Parathyroid adenoma (tissue), 2 donors: Measurements from ENCODE around the gene GLCE.

Experiments
- H2AFZ ChIP-seq: fragments of 300-600 bp; sonication (generic); one replicate; pipeline ENCODE4 v1.7.0; 2017; ENCODE audit warnings: antibody characterized with exemption, mild to moderate bottlenecking
- H3K27ac ChIP-seq: fragments of 300-600 bp; sonication (generic); one replicate; pipeline ENCODE4 v1.7.0; 2017
- H3K27me3 ChIP-seq: fragments of 300-600 bp; sonication (generic); one replicate; pipeline ENCODE4 v1.7.0; 2017; ENCODE audit warnings: low read length; ENCODE audit not compliant: control insufficient read depth, insufficient read depth
- H3K36me3 ChIP-seq: fragments of 300-600 bp; sonication (generic); one replicate; pipeline ENCODE4 v1.7.0; 2017; ENCODE audit warnings: low read length; ENCODE audit not compliant: control insufficient read depth, insufficient read depth
- H3K4me1 ChIP-seq: fragments of 300-600 bp; sonication (generic); one replicate; pipeline ENCODE4 v1.7.0; 2017; ENCODE audit warnings: control low read depth
- H3K4me2 ChIP-seq: fragments of 300-600 bp; sonication (generic); one replicate; pipeline ENCODE4 v1.7.0; 2017; ENCODE audit warnings: low read length
- H3K4me3 ChIP-seq: fragments of 300-600 bp; sonication (generic); one replicate; pipeline ENCODE4 v1.7.0; 2017; ENCODE audit warnings: low read depth, low read length
- H3K79me2 ChIP-seq: fragments of 300-600 bp; sonication (generic); one replicate; pipeline ENCODE4 v1.7.0; 2017; ENCODE audit warnings: control low read depth
- H3K9ac ChIP-seq: fragments of 300-600 bp; sonication (generic); one replicate; pipeline ENCODE4 v1.7.0; 2017; ENCODE audit warnings: mild to moderate bottlenecking
- H3K9me3 ChIP-seq: fragments of 300-600 bp; sonication (generic); one replicate; pipeline ENCODE4 v1.7.0; 2017; ENCODE audit warnings: low read length; ENCODE audit not compliant: control insufficient read depth
- TF ChIP-seq, protein P1 (sequence below): fragments of 300-600 bp; sonication (generic); IDR thresholded peaks from one replicate; pipeline ENCODE4 v1.7.0; 2017; ENCODE audit warnings: antibody characterized with exemption, mild to moderate bottlenecking
- donor health status: primary hyperparathyroidism.

GLCE gene

DNA sequence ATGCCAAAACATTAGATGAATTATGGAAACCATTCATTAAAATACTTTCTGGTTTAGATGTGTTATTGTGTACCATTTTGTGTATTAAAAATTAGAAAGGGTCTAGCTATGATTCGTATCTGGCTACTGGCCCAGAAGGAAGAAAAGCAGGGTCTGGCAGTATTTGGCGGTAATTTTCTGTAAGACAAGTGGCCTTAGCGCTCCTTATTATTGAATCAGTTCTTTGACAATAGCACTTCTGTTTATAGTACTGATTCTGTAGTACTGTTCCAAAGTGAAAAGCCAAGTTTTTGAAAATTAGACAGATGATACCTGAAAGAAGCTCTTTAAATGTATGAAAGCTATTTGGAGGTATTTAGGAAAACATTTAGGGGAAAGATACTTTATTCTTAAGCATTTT, 10.2 kb downstream of the GLCE start:
- no peak overlapping the region for H3K27ac ChIP-seq
- H3K4me2 ChIP-seq, result no peak overlapping the region
- no peaks in the 10 kb centered on the region for H3K27me3 ChIP-seq
- no peaks in the 10 kb centered on the region for H3K4me1 ChIP-seq
- H3K36me3 ChIP-seq, result no peaks in the 10 kb centered on the region
- H2AFZ ChIP-seq, result no peak overlapping the region
- H3K9ac ChIP-seq, result no peak overlapping the region
- no peak overlapping the region for H3K4me3 ChIP-seq
- no peaks in the 10 kb centered on the region for H3K9me3 ChIP-seq
- TF ChIP-seq, protein P1, sequence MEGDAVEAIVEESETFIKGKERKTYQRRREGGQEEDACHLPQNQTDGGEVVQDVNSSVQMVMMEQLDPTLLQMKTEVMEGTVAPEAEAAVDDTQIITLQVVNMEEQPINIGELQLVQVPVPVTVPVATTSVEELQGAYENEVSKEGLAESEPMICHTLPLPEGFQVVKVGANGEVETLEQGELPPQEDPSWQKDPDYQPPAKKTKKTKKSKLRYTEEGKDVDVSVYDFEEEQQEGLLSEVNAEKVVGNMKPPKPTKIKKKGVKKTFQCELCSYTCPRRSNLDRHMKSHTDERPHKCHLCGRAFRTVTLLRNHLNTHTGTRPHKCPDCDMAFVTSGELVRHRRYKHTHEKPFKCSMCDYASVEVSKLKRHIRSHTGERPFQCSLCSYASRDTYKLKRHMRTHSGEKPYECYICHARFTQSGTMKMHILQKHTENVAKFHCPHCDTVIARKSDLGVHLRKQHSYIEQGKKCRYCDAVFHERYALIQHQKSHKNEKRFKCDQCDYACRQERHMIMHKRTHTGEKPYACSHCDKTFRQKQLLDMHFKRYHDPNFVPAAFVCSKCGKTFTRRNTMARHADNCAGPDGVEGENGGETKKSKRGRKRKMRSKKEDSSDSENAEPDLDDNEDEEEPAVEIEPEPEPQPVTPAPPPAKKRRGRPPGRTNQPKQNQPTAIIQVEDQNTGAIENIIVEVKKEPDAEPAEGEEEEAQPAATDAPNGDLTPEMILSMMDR, result no peak
- H3K79me2 ChIP-seq, result peaks cover 9% of the 10 kb centered on the region

DNA sequence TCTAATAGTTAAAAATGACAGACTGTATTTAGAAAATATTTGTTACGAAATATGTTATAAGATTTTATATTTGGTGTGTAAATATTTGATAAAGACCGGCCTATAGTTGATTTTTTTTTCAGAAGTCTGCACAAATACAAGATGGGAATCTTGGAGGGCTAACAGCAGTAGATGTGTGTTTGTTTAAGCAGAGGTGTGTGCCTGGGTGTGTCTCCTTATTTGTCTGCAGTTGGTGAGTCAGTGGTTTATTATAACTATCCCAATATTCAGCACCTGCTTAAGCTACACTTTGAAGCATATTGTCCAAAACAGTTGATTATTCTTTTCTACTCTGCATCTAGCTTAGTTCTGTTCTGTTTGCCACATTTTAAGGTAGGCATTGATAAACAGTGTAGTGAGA, 12.4 kb downstream of the GLCE start:
- H3K27me3 ChIP-seq, result no peaks in the 10 kb centered on the region
- H3K36me3 ChIP-seq, result no peaks in the 10 kb centered on the region
- H2AFZ ChIP-seq, result no peak overlapping the region
- H3K4me3 ChIP-seq, result no peak overlapping the region
- no peaks in the 10 kb centered on the region for H3K9me3 ChIP-seq
- H3K79me2 ChIP-seq, result peaks cover 9% of the 10 kb centered on the region
- no peaks in the 10 kb centered on the region for H3K4me1 ChIP-seq
- H3K27ac ChIP-seq, result no peak overlapping the region
- no peak overlapping the region for H3K9ac ChIP-seq
- no peak overlapping the region for H3K4me2 ChIP-seq
- TF ChIP-seq, protein P1, result no peak

DNA sequence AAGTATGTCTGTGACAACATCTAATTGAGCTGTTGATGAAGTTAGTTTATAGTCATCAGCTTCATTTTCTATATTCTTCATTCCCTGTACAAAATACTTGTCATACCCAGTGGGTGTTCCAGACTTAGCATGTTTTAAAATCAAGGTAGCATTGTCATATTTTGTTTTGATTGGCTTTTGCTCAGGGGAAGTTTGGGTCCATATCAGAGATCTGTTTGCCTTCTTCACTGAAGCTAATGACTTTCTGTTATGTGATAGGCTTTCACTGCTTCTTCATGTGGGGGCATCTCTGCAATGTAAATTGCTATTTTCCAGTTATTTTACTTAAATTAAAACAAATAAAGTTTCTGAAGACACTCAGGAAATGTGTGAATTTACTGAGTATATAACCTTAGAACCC, 15.1 kb downstream of the GLCE start:
- H3K4me1 ChIP-seq, result no peaks in the 10 kb centered on the region
- H2AFZ ChIP-seq, result no peak overlapping the region
- no peak overlapping the region for H3K4me2 ChIP-seq
- no peak overlapping the region for H3K9ac ChIP-seq
- H3K27me3 ChIP-seq, result no peaks in the 10 kb centered on the region
- TF ChIP-seq, protein P1, result no peak
- peaks cover 12% of the 10 kb centered on the region for H3K79me2 ChIP-seq
- no peaks in the 10 kb centered on the region for H3K9me3 ChIP-seq
- H3K4me3 ChIP-seq, result no peak overlapping the region
- no peaks in the 10 kb centered on the region for H3K36me3 ChIP-seq
- no peak overlapping the region for H3K27ac ChIP-seq

DNA sequence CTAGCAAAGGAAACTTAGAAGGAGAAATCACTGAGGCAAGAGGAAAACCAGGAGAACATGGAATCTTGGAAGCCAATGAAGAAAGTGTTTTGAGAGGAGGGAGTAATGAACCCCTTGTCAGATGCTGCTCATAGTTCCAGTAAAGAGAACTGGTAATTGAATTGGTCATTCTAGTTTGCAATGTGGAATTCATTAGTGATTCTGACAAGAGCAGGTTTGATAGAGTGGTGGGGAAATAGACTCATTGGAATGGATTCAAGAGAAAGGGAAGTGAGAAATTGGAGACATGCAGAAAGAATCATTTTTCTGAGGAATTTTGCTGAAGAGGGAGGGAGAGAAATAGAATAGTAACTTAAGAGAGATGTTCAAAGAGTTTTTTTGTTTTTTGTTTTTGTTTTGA, 21.0 kb downstream of the GLCE start:
- H3K36me3 ChIP-seq, result no peaks in the 10 kb centered on the region
- H3K9ac ChIP-seq, result no peak overlapping the region
- H3K4me3 ChIP-seq, result no peak overlapping the region
- H2AFZ ChIP-seq, result no peak overlapping the region
- TF ChIP-seq, protein P1, result no peak
- no peaks in the 10 kb centered on the region for H3K27me3 ChIP-seq
- H3K79me2 ChIP-seq, result peaks cover 16% of the 10 kb centered on the region
- no peaks in the 10 kb centered on the region for H3K9me3 ChIP-seq
- H3K4me1 ChIP-seq, result no peaks in the 10 kb centered on the region
- H3K27ac ChIP-seq, result no peak overlapping the region
- H3K4me2 ChIP-seq, result no peak overlapping the region

DNA sequence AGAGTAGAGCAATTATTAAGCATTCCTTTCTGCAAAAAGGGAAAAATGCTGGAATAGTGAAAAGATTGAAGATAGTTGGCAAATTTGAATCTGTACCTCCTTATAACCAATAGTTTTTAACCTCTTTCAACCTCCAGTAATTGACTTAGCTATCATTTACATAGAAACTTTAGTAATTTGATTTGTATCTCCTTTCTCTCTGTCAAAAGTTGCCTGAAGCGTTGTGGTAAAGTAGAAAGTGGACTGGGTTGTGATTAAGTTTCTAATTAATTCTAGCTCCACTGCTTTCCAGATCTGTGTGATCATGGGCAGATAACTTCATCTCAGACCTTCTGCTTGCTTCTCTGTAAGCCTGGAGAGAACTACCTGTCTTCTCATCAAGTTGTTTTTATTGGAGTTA, 24.8 kb downstream of the GLCE start:
- H3K4me3 ChIP-seq, result no peak overlapping the region
- TF ChIP-seq, protein P1, result no peak

More for the DNA sequence above, 24.8 kb downstream of the GLCE start:
- Histone ChIP-seq H3K4me2 (no peak overlapping the region), H3K9ac (no peak overlapping the region), H3K27me3 (no peaks in the 10 kb centered on the region), H3K9me3 (no peaks in the 10 kb centered on the region), H2AFZ (no peak overlapping the region), H3K79me2 (peaks cover 13% of the 10 kb centered on the region), H3K36me3 (no peaks in the 10 kb centered on the region), H3K27ac (no peak overlapping the region), H3K4me1 (no peaks in the 10 kb centered on the region)
